IPS-11a (cell line): Measurements from ENCODE around the gene RBM26.
"Not testable (repeated sequence)": the region's sequence is repeated elsewhere in the genome, so short reads cannot be mapped to it uniquely, and the experiment has no call there.

Experiments used
- H3K4me3 ChIP-seq: one replicate; pipeline ENCODE4 v1.5.1; 2013; ENCODE audit warnings: low read depth, low read length, control low read depth

The RBM26 gene

DNA sequence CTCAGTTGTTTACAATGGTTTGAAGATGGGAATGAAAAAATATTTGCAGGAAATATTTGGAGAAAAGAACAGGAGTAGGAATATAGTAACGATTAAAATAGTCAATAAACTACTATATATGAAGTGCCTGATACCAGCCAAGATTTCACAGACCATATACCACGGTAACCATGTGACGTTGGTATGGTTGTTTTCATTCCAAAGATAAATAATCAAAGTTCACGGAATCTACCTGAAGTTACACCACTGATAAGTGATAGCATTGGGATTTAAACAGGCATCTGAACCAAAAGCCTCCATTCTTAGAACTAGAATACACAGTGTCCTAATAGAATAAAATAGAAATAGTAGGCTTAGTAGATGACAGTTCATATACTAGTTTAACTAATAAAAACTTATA is 123.5 kb downstream of the RBM26 start:
- H3K4me3 ChIP-seq = no peak overlapping the region

DNA sequence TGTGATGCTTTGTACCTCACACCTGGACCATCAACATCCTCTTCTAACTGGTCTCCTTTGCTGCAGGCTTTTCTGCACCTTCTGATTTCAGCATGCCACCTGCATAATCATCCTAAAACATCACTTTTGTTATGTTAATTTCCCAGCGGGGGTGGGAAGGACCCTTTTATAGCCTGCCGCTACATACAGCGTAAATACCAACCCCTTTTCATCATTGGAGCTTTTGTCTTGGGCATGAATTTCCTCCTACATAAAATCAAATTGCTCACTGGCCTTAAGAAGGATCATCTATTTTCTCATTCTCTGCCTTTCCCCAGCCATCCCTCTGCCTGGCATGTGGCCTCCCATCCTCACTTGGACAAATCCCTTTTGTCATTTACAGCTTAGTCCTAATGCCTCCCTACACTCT is 124.7 kb downstream of the RBM26 start:
- no peak overlapping the region for H3K4me3 ChIP-seq

DNA sequence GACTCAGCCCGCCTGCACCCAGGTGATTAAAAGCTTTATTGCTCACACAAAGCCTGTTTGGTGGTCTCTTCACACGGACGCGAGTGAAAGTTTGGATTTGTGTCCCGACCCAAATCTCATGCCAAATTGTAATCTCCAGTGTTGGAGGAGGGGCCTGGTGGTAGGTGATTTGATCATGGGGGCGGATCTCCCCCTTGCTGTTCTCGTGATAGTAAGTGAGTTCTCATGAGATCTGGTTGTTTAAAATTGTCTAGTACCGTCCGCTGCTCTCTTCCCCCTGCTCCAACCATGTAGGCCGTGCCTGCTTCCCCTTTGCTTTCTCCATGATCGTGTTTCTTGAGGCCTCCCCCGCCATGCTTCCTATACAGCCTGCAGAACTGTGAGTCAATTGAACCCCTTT is 126.3 kb downstream of the RBM26 start:
- H3K4me3 ChIP-seq = not testable (repeated sequence)

DNA sequence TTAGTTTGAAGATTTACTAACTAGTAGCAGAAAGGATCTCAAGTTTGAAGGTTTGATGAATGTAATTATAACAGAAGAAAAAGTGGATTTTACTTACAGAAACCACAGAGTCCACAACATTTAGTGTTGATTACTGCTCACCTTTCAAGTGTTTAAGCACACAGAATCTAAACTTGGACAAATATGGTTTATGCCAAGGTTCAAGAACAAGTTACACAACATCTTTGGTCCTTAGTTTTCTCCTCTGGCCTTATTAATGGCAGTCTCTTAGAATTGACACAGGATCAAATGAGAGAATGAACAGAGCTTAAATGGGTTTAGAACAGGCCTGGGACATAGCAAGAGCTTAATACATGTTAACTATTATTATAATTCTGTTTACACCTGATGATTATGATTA is 133.0 kb downstream of the RBM26 start:
- H3K4me3 ChIP-seq = no peak overlapping the region

DNA sequence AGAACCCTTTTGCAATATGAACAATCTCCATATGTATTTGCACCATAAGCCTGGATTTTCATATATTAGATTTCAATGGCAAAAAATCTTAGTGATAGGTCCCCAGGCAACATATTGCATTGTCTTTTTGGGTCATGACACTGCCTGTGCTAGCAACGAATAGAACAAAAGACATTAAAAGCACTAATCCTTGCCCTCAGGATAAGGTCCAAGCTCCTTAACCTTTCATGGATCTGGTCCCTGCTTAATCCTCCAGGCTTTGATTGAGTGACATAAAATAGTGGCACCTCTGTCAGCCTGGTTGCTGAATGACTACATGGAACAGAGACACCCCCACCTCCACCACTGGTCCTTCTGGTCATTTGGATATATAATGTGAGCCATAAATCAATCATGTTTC is 134.4 kb downstream of the RBM26 start:
- H3K4me3 ChIP-seq = no peak overlapping the region

DNA sequence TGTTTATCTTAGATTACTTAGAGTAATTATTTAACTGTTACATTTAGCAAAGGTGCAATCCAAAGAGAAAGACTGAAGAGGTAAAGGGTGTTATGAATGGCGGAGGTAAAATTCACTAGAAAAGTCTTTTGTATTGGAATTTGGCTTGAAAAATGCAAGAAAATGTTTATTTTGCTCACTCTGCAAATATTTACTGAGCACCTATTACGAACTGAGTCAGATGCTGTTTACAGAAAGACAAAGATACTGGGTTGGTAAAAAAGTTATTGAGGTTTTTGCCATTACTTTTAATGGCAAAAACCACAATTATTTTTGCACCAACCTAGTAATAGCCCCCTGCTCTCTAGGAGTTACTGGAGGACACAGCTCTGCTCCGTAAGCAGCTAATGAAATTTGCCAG is 135.2 kb downstream of the RBM26 start:
- no peak overlapping the region for H3K4me3 ChIP-seq
